DOHH2 (cell line): ENCODE data around the gene ADCY3.

Experiments
- EZH2phosphoT487 ChIP-seq: fragments of 200-600 bp; sonication (generic); IDR thresholded peaks from 2 replicates; pipeline ENCODE4 v1.6.1; 2017; ENCODE audit warnings: borderline replicate concordance, mild to moderate bottlenecking, antibody characterized with exemption, low read length, moderate library complexity, mixed read lengths
- TF ChIP-seq, protein P1 (sequence below): fragments of 200-600 bp; sonication (generic); IDR thresholded peaks from one replicate; pipeline ENCODE4 v1.5.1; 2014; ENCODE audit warnings: antibody characterized with exemption, mild to moderate bottlenecking, low read depth, low read length; ENCODE audit not compliant: poor library complexity, severe bottlenecking

DNA sequence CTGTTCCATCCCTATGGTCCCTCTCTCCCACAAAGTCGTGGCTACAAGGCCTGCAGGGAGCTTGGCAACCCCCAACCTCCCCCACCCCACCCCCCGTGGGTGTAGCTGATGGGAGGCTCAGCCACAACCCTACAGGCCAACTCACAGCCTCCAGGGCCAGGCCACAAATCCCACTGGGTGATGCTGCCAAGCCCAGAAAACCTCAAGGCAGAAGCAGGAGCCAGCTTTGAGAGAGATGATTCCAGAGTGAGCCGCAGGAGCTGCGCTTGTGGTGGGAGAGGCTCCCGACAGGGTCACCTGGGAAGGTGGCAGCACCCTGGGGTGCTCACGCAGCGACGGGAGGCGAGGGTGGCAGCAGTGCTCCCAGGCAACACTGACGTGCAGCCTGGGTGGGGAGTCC lies 44.8 kb downstream of the ADCY3 start:
- TF ChIP-seq, protein P1, sequence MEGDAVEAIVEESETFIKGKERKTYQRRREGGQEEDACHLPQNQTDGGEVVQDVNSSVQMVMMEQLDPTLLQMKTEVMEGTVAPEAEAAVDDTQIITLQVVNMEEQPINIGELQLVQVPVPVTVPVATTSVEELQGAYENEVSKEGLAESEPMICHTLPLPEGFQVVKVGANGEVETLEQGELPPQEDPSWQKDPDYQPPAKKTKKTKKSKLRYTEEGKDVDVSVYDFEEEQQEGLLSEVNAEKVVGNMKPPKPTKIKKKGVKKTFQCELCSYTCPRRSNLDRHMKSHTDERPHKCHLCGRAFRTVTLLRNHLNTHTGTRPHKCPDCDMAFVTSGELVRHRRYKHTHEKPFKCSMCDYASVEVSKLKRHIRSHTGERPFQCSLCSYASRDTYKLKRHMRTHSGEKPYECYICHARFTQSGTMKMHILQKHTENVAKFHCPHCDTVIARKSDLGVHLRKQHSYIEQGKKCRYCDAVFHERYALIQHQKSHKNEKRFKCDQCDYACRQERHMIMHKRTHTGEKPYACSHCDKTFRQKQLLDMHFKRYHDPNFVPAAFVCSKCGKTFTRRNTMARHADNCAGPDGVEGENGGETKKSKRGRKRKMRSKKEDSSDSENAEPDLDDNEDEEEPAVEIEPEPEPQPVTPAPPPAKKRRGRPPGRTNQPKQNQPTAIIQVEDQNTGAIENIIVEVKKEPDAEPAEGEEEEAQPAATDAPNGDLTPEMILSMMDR: no peak
- TF ChIP-seq EZH2phosphoT487: no peak
